Prostate gland (tissue), 2 donors: ENCODE results near the gene FRMD3.

Source experiments
- POLR2AphosphoS5 ChIP-seq: sonication (generic); formaldehyde crosslinking; IDR thresholded peaks from one replicate; pipeline ENCODE4 v1.6.1; 2017; ENCODE audit warnings: antibody characterized with exemption
- TF ChIP-seq, protein P1 (sequence below), 4 experiments: fragments of 200-600 bp in 2 of 4; fragments of 450-650 bp in 2 of 4; sonication (generic) in 2 of 4; IDR thresholded peaks; 1 replicate in 3 of 4; 2 replicates in 1 of 4; pipeline ENCODE4 v1.5.1; 2016 to 2019; ENCODE audit warnings: antibody characterized with exemption in 4 of 4, mild to moderate bottlenecking in 2 of 4, moderate library complexity in 2 of 4

DNA sequence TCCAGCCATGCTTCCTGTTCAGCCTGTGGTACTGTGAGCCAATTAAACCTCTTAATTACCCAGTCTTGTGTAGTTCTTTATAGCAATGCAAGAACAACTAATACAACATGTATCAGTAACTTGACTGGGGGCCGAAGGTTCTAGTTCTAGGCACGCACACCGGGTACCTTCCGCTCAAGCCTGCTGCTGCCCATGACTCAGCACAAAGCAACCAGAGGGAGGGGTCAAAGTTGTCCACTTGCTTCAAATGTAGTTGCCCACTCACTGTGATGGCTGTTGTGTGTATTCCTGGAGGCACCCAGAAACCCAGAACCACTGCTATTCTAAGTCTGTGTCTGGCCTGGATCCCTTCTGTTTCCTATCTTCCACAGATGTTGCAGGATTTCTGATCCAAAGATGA lies 222.6 kb downstream of the FRMD3 start:
- no peak for TF ChIP-seq POLR2AphosphoS5
- TF ChIP-seq, protein P1, sequence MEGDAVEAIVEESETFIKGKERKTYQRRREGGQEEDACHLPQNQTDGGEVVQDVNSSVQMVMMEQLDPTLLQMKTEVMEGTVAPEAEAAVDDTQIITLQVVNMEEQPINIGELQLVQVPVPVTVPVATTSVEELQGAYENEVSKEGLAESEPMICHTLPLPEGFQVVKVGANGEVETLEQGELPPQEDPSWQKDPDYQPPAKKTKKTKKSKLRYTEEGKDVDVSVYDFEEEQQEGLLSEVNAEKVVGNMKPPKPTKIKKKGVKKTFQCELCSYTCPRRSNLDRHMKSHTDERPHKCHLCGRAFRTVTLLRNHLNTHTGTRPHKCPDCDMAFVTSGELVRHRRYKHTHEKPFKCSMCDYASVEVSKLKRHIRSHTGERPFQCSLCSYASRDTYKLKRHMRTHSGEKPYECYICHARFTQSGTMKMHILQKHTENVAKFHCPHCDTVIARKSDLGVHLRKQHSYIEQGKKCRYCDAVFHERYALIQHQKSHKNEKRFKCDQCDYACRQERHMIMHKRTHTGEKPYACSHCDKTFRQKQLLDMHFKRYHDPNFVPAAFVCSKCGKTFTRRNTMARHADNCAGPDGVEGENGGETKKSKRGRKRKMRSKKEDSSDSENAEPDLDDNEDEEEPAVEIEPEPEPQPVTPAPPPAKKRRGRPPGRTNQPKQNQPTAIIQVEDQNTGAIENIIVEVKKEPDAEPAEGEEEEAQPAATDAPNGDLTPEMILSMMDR (IDR thresholded peaks at IDR 0.05), result no peak
